Ishikawa (cell line): ENCODE measurements around the gene CNTN1.

Experiments used
- CEBPB ChIP-seq: IDR thresholded peaks from 2 replicates; pipeline ENCODE4 v1.6.1; 2012
- CREB1 ChIP-seq: IDR thresholded peaks from 2 replicates; pipeline ENCODE4 v1.6.1; 2012; ENCODE audit warnings: low read depth
- EP300 ChIP-seq: IDR thresholded peaks from 2 replicates; pipeline ENCODE4 v1.6.1; 2012; ENCODE audit warnings: borderline replicate concordance
- FOXM1 ChIP-seq: IDR thresholded peaks from 2 replicates; pipeline ENCODE4 v1.6.1; 2012; ENCODE audit warnings: low read depth, borderline replicate concordance
- NFIC ChIP-seq: IDR thresholded peaks from 2 replicates; pipeline ENCODE4 v1.6.1; 2012
- RAD21 ChIP-seq: IDR thresholded peaks from 2 replicates; pipeline ENCODE4 v1.6.1; 2012; ENCODE audit warnings: low read depth
- TAF1 ChIP-seq: IDR thresholded peaks from 2 replicates; pipeline ENCODE4 v1.6.1; 2012; ENCODE audit warnings: low read depth, mild to moderate bottlenecking
- TCF12 ChIP-seq: IDR thresholded peaks from 2 replicates; pipeline ENCODE4 v1.6.1; 2012; ENCODE audit warnings: low read depth
- TEAD4 ChIP-seq: IDR thresholded peaks from 2 replicates; pipeline ENCODE4 v1.6.1; 2012
- TF ChIP-seq, protein P1 (sequence below): IDR thresholded peaks from 2 replicates; pipeline ENCODE4 v1.6.1; 2012
- TF ChIP-seq, protein P2 (sequence below): IDR thresholded peaks from 2 replicates; pipeline ENCODE4 v1.6.1; 2012; ENCODE audit warnings: low read depth, mild to moderate bottlenecking

DNA sequence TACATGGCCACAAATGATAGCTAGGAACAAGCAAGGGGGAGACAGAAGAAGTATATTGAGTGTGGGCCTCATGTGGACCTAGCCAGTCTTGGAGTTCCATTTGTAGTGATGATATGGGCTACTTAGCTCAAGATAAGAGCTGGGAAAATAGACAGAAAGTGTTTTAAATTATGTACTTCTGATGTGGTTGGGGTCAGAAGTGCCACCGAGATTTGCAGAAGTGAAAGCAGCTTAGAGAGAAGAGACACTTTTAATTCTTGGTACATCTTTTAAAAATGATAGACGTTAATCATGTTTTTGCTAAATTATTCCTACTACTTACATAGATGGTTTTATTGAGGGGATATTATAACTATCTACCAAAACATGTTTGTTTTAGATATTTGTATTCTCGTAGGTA is 297.5 kb downstream of the CNTN1 start:
- TF ChIP-seq, protein P1, sequence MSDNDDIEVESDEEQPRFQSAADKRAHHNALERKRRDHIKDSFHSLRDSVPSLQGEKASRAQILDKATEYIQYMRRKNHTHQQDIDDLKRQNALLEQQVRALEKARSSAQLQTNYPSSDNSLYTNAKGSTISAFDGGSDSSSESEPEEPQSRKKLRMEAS: no peak
- TF ChIP-seq RAD21: no peak
- TF ChIP-seq EP300: no peak
- TF ChIP-seq, protein P2, sequence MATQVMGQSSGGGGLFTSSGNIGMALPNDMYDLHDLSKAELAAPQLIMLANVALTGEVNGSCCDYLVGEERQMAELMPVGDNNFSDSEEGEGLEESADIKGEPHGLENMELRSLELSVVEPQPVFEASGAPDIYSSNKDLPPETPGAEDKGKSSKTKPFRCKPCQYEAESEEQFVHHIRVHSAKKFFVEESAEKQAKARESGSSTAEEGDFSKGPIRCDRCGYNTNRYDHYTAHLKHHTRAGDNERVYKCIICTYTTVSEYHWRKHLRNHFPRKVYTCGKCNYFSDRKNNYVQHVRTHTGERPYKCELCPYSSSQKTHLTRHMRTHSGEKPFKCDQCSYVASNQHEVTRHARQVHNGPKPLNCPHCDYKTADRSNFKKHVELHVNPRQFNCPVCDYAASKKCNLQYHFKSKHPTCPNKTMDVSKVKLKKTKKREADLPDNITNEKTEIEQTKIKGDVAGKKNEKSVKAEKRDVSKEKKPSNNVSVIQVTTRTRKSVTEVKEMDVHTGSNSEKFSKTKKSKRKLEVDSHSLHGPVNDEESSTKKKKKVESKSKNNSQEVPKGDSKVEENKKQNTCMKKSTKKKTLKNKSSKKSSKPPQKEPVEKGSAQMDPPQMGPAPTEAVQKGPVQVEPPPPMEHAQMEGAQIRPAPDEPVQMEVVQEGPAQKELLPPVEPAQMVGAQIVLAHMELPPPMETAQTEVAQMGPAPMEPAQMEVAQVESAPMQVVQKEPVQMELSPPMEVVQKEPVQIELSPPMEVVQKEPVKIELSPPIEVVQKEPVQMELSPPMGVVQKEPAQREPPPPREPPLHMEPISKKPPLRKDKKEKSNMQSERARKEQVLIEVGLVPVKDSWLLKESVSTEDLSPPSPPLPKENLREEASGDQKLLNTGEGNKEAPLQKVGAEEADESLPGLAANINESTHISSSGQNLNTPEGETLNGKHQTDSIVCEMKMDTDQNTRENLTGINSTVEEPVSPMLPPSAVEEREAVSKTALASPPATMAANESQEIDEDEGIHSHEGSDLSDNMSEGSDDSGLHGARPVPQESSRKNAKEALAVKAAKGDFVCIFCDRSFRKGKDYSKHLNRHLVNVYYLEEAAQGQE: no peak
- TF ChIP-seq CREB1: no peak
- TF ChIP-seq TAF1: no peak
- TF ChIP-seq TEAD4: no peak
- TF ChIP-seq FOXM1: no peak
- no peak for TF ChIP-seq NFIC
- TF ChIP-seq TCF12: no peak
- TF ChIP-seq CEBPB: no peak
